Measurements from ENCODE around the gene MTFR1L. TPM values are rescaled to one million over a fixed set of nuclear protein-coding genes. Genes with fewer than 3 reads are reported as not detected.
"Not testable (repeated sequence)": the region's sequence is repeated elsewhere in the genome, so short reads cannot be mapped to it uniquely, and the experiment has no call there.

MTFR1L gene
- polyA plus RNA-seq, 5 donors: 71.4 to 89.1 (median 77.6) TPM

- DNase-seq: no peak
Measured at GRCh38 chr1:25821112-25821476, 1.3 kb downstream of the MTFR1L start.

GRCh38 chr1:25821630-25822091, 1.9 kb downstream of the MTFR1L start:
- DNase-seq: no peak

DNA sequence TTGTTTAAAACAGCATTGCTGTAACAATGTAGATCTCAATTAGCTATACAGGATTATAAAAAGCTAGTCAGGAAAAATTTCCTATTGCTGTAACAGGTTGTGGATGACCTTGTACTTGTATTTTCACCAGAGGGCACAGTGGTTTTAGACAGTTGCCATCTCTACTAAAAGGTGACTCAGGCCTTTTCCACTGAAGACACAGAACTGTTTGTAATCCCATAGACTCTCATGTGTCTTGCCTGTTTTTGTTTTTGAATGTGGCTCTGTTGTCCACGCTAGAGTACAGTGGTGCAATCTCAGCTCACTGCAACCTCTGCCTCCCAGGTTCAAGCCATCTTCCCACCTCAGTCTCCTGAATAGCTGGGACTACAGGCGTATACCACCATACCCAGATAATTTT, 5.9 kb downstream of the MTFR1L start:
- no peak for DNase-seq

GRCh38 chr1:25826571-25826970, 6.8 kb downstream of the MTFR1L start:
- DNase-seq: no peak

GRCh38 chr1:25828491-25828890, 8.7 kb downstream of the MTFR1L start:
- no peak for DNase-seq

- DNase-seq: no peak
Measured at GRCh38 chr1:25829046-25829445, 9.3 kb downstream of the MTFR1L start.

DNA sequence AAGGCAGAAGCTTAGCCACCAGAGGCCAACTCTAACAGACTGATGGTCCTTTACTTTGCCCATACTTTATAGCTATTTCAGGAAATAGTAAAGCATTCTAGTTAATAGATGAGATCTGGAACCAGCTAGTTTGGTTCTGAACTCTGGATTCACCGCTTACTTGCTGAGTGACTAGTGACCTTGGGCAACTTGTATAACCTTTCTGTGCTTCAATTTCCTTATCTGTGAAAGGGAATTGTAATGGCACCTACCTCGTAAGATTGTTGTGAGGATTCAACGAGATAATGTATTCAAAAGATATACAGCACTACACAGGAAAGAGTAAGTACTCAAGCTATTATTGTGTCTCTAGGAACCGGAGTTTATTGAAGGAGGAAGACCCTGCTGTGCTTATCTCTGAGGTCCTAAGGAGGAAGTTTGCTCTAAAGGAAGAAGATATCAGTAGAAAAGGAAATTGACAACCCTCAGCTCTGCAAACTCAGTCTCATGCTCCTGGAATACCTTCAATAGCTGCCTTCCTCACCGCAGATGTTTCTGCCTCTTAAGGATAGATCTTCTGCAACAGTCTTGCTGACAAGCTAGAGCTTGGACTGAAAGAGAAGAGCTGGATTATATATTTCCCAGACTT, 11.9 kb downstream of the MTFR1L start:
- DNase-seq: no peak

GRCh38 chr1:25832336-25833037, 12.7 kb downstream of the MTFR1L start:
- DNase-seq: no peak

DNA sequence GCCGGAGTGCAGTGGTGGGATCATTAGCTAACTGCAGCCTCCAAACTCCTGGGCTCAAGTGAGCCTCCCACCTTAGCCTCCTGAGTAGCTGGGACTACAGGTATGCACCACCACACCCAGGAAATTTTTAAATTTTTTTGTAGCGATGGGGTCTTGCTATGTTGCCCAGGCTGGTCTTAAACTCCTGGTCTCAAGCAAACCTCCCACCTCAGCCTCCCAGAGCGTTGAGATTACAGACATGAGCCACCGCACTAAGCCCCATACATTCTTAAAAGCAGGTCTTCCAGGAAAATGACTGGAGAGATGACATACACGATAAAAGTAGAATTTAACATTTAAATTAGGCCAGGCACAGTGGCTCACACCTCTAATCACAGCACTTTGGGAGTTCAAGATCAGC, 13.4 kb downstream of the MTFR1L start:
- DNase-seq: no peak

GRCh38 chr1:25834894-25835293, 15.1 kb downstream of the MTFR1L start:
- DNase-seq: no peak

- DNase-seq: no peak
Measured at GRCh38 chr1:25836695-25837094, 16.9 kb downstream of the MTFR1L start.

GRCh38 chr1:25837262-25837875, 17.6 kb downstream of the MTFR1L start:
- no peak for DNase-seq

DNA sequence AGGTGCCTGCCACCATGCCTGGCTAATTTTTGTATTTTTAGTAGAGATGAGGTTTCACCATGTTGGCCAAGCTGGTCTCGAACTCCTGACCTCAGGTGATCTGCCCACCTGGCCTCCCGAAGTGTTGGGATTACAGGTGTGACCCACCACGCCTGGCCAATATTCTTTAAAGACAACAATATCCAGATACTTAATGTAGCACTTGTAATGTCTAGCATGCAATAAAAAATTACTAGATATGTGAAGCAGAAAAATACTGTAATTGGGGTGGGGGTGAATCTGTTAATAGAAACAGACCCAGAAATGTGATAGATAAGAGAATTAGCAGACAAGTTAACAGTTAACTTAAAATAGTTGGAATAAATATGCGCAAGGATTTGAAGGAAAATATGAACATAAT, 20.1 kb downstream of the MTFR1L start:
- DNase-seq: not testable (repeated sequence)

DNA sequence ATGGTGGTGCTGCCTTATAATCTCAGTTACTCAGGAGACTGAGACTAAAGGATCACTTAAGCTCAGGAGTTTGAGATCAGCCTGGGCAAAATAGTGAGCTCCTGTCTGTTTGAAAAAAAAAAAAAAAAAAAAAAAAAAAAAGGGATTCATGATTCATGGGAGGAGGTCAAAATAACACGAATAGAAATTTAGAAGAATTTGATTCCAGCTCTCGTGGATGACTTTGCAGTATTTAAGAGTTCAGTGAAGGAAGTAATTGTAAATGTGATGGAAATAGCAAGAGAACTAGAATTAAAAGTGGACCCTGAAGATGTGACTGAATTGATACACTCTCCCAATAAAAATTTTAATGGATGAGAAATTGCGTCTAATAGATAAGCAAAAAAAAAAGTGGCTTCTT, 23.7 kb downstream of the MTFR1L start:
- DNase-seq: no peak

GRCh38 chr1:25844536-25845337, 25.0 kb downstream of the MTFR1L start:
- no peak for DNase-seq

GRCh38 chr1:25845664-25846063, 25.9 kb downstream of the MTFR1L start:
- no peak for DNase-seq

DNA sequence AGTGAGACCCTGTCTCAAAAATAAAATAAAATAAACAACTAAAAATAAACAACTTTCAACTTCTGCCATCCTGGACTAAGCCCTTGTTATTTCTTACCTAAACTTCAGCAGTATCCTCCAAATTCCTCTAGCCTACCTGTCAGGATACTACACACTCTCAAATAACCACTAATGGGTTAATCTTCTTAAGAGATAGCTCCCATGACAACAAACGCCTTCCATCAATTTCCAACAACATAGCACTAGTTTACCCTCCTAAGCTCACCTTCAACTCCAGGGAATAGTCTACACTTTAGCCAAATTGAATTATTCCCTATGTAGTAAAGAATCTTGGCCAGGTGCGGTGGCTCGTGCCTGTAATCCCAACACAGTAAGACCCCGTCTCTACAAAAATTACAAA, 28.2 kb downstream of the MTFR1L start:
- no peak for DNase-seq

DNA sequence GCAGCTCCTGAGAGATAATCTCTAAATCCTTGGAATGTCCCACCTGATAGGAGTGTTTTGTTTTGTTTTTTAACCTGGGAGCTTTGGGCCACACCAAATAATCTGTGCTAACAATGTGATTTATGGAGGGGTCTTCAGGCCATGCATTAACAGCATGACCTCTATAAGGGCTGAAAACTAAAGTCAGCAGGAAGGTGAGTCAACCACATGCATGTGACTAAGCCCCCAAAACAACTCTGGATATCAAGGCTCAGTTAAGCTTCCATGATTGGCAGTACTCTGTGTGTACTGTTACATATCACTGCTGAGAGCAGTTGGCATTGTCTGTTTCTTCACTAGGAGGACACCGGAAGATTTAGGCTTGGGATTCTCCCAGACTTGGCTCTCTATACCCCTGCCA, 28.8 kb downstream of the MTFR1L start:
- no peak for DNase-seq

GRCh38 chr1:25854554-25854953, 34.8 kb downstream of the MTFR1L start:
- DNase-seq: no peak

GRCh38 chr1:25856856-25857255, 37.1 kb downstream of the MTFR1L start:
- DNase-seq: no peak

DNA sequence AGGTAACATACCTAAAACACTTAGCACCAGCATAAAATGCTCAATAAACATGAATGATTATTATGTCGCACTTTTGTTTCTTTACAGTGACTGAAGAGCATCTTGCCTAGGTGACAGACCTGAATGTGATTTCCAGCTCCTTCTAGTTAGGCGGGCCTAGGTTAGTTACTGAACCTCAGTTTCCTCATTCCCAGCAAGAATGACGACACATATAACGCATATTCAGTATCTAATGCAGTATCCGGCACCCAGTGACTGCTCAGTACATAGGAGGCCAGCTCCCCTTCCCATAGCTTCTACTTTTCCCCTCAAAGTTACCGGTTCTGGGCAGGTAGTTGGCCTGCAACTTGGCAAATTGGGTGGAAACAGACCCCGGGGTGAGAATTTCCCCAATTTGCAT, 38.7 kb downstream of the MTFR1L start:
- no peak for DNase-seq
